K562 (cell line): ENCODE results near the gene C10orf71. TPM values are rescaled to one million over a fixed set of nuclear protein-coding genes. Genes with fewer than 3 reads are reported as not detected.

Source experiments
- ATAC-seq: fragments of 200-7000 bp; cut with Tn5 transposase; 3 replicates; pipeline ENCODE4 v1.9.1; 2020; ENCODE audit warnings: moderate library complexity
- BruUV-seq: library from RNA; stranded (reverse); fragments of 400-500 nt; replicated peaks from 2 replicates; lab custom pipeline; 2021; lab: Mats Ljungman, UMichigan
- CTCF ChIA-PET: fragments of 300-600 bp; formaldehyde crosslinking; extraction: SDS; loops from one replicate; lab custom pipeline; 2021; ENCODE audit warnings: low intra/inter-chr PET ratio; lab: Yijun Ruan, JAX
- POLR2A ChIA-PET: fragments of 300-600, 350-650 bp; sonication (Branson Sonifier 250); formaldehyde crosslinking; extraction: SDS; loops from one replicate; lab custom pipeline; 2021; ENCODE audit warnings: antibody characterized with exemption, inconsistent platforms; lab: Yijun Ruan, JAX
- DNase-seq, 4 experiments: peaks; one replicate each; pipeline versions ENCODE4 v3.0.0 to v3.0.0-alpha.2; 2011 to 2018; ENCODE audit warnings: low spot score in 3 of 4, mixed read lengths in 3 of 4; ENCODE audit errors: extremely low read depth in 1 of 4
- FAIRE-seq: peaks from 2 replicates; lab custom pipeline; 2011; peaks lifted over from hg19 to GRCh38; lab: Jason Lieb, UNC
- H2AFZ ChIP-seq: 2 replicates; pipeline ENCODE4 v1.6.0; 2011; ENCODE audit warnings: low read depth, low read length, control low read depth, inconsistent platforms
- H3K27ac ChIP-seq: fragments of 200-600 bp; 3 replicates; pipeline ENCODE4 v1.8.0; 2011; ENCODE audit warnings: low read depth, mild to moderate bottlenecking, control low read depth, inconsistent platforms, low read length, moderate library complexity, mixed read lengths; ENCODE audit errors: extremely low read depth
- H3K27me3 ChIP-seq, 2 experiments: fragments of 300-600 bp in 1 of 2; 2 replicates in 1 of 2; 3 replicates in 1 of 2; pipeline versions ENCODE4 v1.6.0 to v1.8.0; 2011; ENCODE audit warnings: inconsistent platforms in 2 of 2, low read length in 2 of 2, mild to moderate bottlenecking in 1 of 2, mixed read lengths in 1 of 2, moderate library complexity in 1 of 2; ENCODE audit not compliant: control insufficient read depth in 2 of 2, insufficient read depth in 2 of 2
- H3K36me3 ChIP-seq: fragments of 300-600 bp; 3 replicates; pipeline ENCODE4 v1.8.0; 2011; ENCODE audit warnings: mild to moderate bottlenecking, low read length, inconsistent platforms; ENCODE audit not compliant: control insufficient read depth, insufficient read depth
- H3K4me1 ChIP-seq, 2 experiments: fragments of 200-600 bp in 1 of 2; replicated peaks in 1 of 2; 2 replicates in 1 of 2; 3 replicates in 1 of 2; pipeline versions ENCODE4 v1.5.1 to v1.8.0; 2011; ENCODE audit warnings: inconsistent platforms in 2 of 2, low read length in 2 of 2, mild to moderate bottlenecking in 1 of 2, mixed read lengths in 1 of 2, moderate library complexity in 1 of 2; ENCODE audit not compliant: control insufficient read depth in 2 of 2, insufficient read depth in 2 of 2
- H3K4me2 ChIP-seq: 2 replicates; pipeline ENCODE4 v1.6.1; 2011; ENCODE audit warnings: low read length, control low read depth, inconsistent platforms, mixed read lengths; ENCODE audit not compliant: insufficient read depth
- H3K4me3 ChIP-seq: fragments of 200-600 bp; sonication (generic), shearing (Covaris generic); 2 replicates; pipeline ENCODE4 v1.5.1; 2016; ENCODE audit warnings: control low read depth, inconsistent platforms
- H3K79me2 ChIP-seq: fragments of 200-600 bp; 3 replicates; pipeline ENCODE4 v1.8.0; 2011; ENCODE audit warnings: low read length, inconsistent platforms; ENCODE audit not compliant: control insufficient read depth, insufficient read depth
- H3K9ac ChIP-seq, 2 experiments: 2 replicates each; pipeline versions ENCODE4 v1.6.0 to v1.6.1; 2011; ENCODE audit warnings: low read depth in 2 of 2, low read length in 2 of 2, control low read depth in 1 of 2, inconsistent platforms in 1 of 2, mild to moderate bottlenecking in 1 of 2, mixed read lengths in 1 of 2; ENCODE audit not compliant: insufficient read depth in 1 of 2
- H3K9me1 ChIP-seq: one replicate; pipeline ENCODE4 v1.6.0; 2011; ENCODE audit warnings: inconsistent platforms, mild to moderate bottlenecking, low read length, moderate library complexity; ENCODE audit not compliant: control insufficient read depth, insufficient read depth
- H3K9me3 ChIP-seq: replicated peaks from 2 replicates; pipeline ENCODE4 v1.5.1; 2011; ENCODE audit warnings: low read depth, low read length, inconsistent platforms; ENCODE audit not compliant: control insufficient read depth, insufficient read depth
- H4K20me1 ChIP-seq: replicated peaks from 2 replicates; pipeline ENCODE4 v1.6.1; 2011; ENCODE audit warnings: low read length, inconsistent platforms, mixed read lengths; ENCODE audit not compliant: control insufficient read depth, insufficient read depth
- CEBPG ChIP-seq, 3 experiments: fragments of 200-800 bp in 1 of 3; sonication (Bioruptor generic) in 1 of 3; sonication (generic) in 1 of 3; formaldehyde crosslinking in 1 of 3; IDR thresholded peaks in 2 of 3; conservative IDR thresholded peaks in 1 of 3; 2 replicates each; pipeline versions ENCODE4 v1.6.1 to v1.8.0; 2016 to 2022; ENCODE audit warnings: missing compliant biosample characterization in 2 of 3, missing genetic modification characterization in 2 of 3, mild to moderate bottlenecking in 1 of 3, missing genetic modification reagents in 1 of 3
- NCOA4 ChIP-seq: fragments of 450-650 bp; IDR thresholded peaks from 2 replicates; pipeline ENCODE4 v1.6.1; 2018; ENCODE audit warnings: mild to moderate bottlenecking; ENCODE audit not compliant: partially characterized antibody
- SOX6 ChIP-seq: fragments of 450-650 bp; IDR thresholded peaks from 2 replicates; pipeline ENCODE4 v1.6.1; 2014; ENCODE audit warnings: mild to moderate bottlenecking
- TOE1 ChIP-seq, 2 experiments: fragments of 450-650 bp in 1 of 2; sonication (generic) in 1 of 2; formaldehyde crosslinking in 1 of 2; IDR thresholded peaks; 2 replicates each; pipeline versions ENCODE4 v1.7.1 to v1.8.0; 2016 to 2022; ENCODE audit warnings: borderline replicate concordance in 2 of 2, mild to moderate bottlenecking in 2 of 2, antibody characterized with exemption in 1 of 2, inconsistent platforms in 1 of 2, low read depth in 1 of 2, missing genetic modification reagents in 1 of 2, moderate library complexity in 1 of 2
- WGBS: fragments of 100-300 bp; shearing (Covaris generic); methylation state at CpG from one replicate; pipeline ENCODE4 v1.1.6; 2016; ENCODE audit warnings: low coverage, mixed read lengths; ENCODE audit not compliant: insufficient coverage; ENCODE audit errors: missing lambda C conversion rate; 5-methylcytosine and 5-hydroxymethylcytosine counted together
- in situ Hi-C: fragments of 300-500 bp; cut with MboI; formaldehyde crosslinking; loops from 4 replicates; pipeline ENCODE4 v1.15.0; 2018; ENCODE audit warnings: inconsistent platforms, mixed read lengths
- intact Hi-C: fragments of 100-400 bp; cut with micrococcal nuclease; formaldehyde crosslinking; loops from 2 replicates; pipeline ENCODE4 v1.14.2; 2022
- polyA plus RNA-seq, 8 experiments: library from polyadenylated mRNA; depleted of rRNA in 4 of 8; stranded (reverse) in 5 of 8; unstranded in 3 of 8; fragments of >200 nt; fragmentation: Nextera tagmentation in 2 of 8; fragmentation: Illumina TruSeq in 1 of 8; extraction: Ambion mirVana in 2 of 8; extraction: Trizol in 1 of 8; gene quantifications; 2 replicates each; pipeline versions ENCODE4 v1.2.1 to v1.2.3, GENCODE V29; 2011 to 2014; ENCODE audit warnings: inconsistent platforms in 1 of 8, missing spikeins in 1 of 8
- total RNA-seq, 7 experiments: library from RNA; depleted of rRNA in 6 of 7; stranded (reverse); fragments of >200 nt in 6 of 7; fragmentation: Illumina TruSeq in 2 of 7; extraction: Trizol in 2 of 7; gene quantifications; 2 replicates each; pipeline versions ENCODE4 v1.2.1 to v1.2.3, GENCODE V29; 2011 to 2021; ENCODE audit warnings: low replicate concordance in 1 of 7

Gene C10orf71
- total and polyA plus RNA-seq, 9 of the 15 experiments (the other 6 are each of a cell fraction or from before 2014, with no cell fraction given), result 0.06 to 4.5 (median 1.3) TPM

DNA sequence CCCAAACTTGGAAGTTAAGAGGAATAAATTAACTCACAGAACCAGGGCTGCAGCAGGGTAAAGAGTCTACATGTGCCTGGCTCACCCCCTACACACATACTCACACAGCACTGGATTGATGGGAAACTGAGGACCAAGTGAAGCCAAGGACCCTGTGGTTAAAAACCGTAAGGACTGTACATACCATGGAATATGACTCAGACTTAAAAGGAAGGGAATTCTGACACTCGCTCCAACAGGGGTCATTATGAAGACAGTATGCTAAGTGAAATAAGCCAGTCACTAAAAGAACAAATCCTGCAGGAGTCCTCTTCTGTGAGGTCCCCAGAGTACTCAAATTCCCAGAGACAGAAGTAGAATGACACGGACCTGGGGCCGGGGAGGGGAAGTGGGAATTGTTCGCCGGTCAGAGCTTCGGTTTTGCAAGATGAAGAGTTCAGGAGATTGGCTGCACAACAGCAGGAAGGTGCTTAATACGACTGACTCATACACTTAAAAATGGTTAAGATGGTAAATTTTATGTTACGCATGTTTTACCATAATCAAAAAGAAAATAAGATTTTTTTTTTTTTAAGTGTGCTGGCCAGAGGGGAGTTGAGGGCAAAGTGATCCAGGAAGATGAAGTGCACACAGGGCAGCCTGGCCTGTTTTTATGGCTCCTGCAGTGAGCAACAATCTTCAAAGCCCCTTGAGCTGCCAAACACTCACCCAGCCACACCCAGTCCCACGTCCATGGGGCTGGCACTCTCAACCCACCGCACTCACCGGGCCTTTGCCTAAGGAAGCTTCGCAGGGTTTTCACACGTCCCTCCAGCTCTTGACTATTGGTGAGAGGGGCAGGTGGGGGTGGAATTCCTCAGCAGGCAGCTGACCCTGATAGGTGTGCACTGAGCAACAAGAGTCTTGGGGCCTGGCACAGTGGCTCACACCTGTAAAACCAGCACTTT is 70.5 kb downstream of the C10orf71 start:
- BruUV-seq, result no TSS peak
- ATAC-seq (no peak), DNase-seq (no peak), FAIRE-seq (no peak)
- Histone ChIP-seq H3K27me3 (peaks cover 45 to 60% of the 10 kb centered on the region in 2 experiments), H3K9me3 (no peaks in the 10 kb centered on the region), H2AFZ (no peak overlapping the region), H3K27ac (no peak overlapping the region), H3K9me1 (no peaks in the 10 kb centered on the region), H3K79me2 (no peaks in the 10 kb centered on the region), H3K9ac (no peak overlapping the region), H3K4me1 (peaks cover 0 to 3% of the 10 kb centered on the region in 2 experiments; a peak in 1 of 5 replicates), H3K4me2 (no peak overlapping the region), H3K4me3 (no peak overlapping the region), H3K36me3 (no peaks in the 10 kb centered on the region), H4K20me1 (0 out of 2 replicates have a peak, but pooled peaks cover 11% of the 10 kb centered on the region)
- in situ Hi-C loops, result no loop called here
- TF ChIP-seq SOX6 (no peak), TOE1 (IDR thresholded peaks at IDR 0.05; ENCODE audit: borderline replicate concordance) (no peak), TOE1 (CRISPR knock-in tag; IDR thresholded peaks at IDR 0.05; ENCODE audit: borderline replicate concordance, low read depth) (no peak), CEBPG (CRISPR knock-in tag; IDR thresholded peaks at IDR 0.05) (no peak), CEBPG (tag; conservative IDR thresholded peaks at IDR 0.05 in 1 of 2, IDR thresholded peaks at IDR 0.05 in 1 of 2) (no peak), NCOA4 (no peak)
- intact Hi-C loops, result no loop called here
- ChIA-PET POLR2A (interaction anchor here (0.5 kb wide), 1 partner anchor 99 kb away, joined by 3 read pairs; no protein-coding TSS in a partner anchor), CTCF (no interaction called here)
- 1% methylated on average over 14 of the region's 14 CpGs for WGBS
